Testis (tissue), 2 donors: ENCODE results near the gene PROZ.
A peak's percentile ranks its signal among the peaks of the same experiment; 100 is the strongest.

Experiments used
- CTCF ChIP-seq, 3 experiments: fragments of 450-650 bp in 2 of 3; fragments of 200-600 bp in 1 of 3; sonication (generic) in 1 of 3; IDR thresholded peaks; one replicate each; pipeline ENCODE4 v1.5.1; 2016 to 2019; ENCODE audit warnings: antibody characterized with exemption in 3 of 3, mild to moderate bottlenecking in 2 of 3, moderate library complexity in 1 of 3
- POLR2A ChIP-seq: fragments of 450-650 bp; IDR thresholded peaks from one replicate; pipeline ENCODE4 v1.6.1; 2017; ENCODE audit warnings: antibody characterized with exemption, mild to moderate bottlenecking, moderate library complexity

DNA sequence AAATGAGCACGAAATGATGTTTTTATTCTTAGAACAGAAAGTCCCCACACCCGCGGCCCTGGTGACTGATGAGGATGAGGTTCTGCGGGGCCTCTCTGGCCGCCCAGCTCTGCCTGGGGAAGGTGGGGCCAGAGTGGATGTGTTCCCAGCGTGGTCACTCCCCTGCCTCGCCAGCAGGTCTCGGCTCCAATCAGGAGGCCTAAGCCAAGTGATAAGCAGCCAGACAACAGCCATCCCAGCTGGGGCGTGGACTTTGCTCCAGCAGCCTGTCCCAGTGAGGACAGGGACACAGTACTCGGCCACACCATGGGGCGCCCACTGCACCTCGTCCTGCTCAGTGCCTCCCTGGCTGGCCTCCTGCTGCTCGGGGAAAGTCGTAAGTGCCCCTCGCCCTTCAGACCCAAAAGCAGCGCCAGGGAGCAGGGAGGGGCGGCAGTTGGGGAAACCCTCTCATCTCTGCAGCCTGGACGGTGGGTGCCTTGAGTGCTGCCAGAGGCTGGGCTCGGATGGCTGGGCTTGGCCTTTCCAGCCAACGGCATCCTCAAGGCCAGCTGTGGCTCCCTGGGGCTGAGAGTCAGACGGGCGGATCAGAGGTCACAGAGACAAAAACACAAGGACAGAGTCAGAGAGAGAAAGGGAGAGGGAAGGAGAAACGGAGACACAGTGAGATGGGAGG, 35.8 kb upstream of the PROZ start, which contains the start of gene F10:
- TF ChIP-seq POLR2A, result no peak
- TF ChIP-seq CTCF (IDR thresholded peaks at IDR 0.05), result peak in 1 of 3 experiments; percentile 27
